HG02938 (cell line): ENCODE data around the gene TRHDE.

Experiments
- ATAC-seq: cut with Tn5 transposase; IDR thresholded peaks from one replicate; pipeline ENCODE4 v1.9.1; 2021; ENCODE audit warnings: mild to moderate bottlenecking, moderate library complexity; ENCODE audit not compliant: unreplicated experiment

Gene TRHDE

GRCh38 chr12:72272091-72272661, at the start of gene TRHDE:
TSS of gene TRHDE (plus strand) at chr12:72272370. CDS start at chr12:72272644, 274 bp downstream.
- no peak for ATAC-seq

GRCh38 chr12:72226510-72226909, 45.7 kb upstream of the TRHDE start:
- no peak for ATAC-seq

- no peak for ATAC-seq
Measured at GRCh38 chr12:72228424-72228823, 43.7 kb upstream of the TRHDE start.

- no peak for ATAC-seq
Measured at GRCh38 chr12:72230589-72230988, 41.6 kb upstream of the TRHDE start.

GRCh38 chr12:72234886-72235285, 37.3 kb upstream of the TRHDE start:
- no peak for ATAC-seq

GRCh38 chr12:72236071-72236705, 36.0 kb upstream of the TRHDE start:
- ATAC-seq: no peak

GRCh38 chr12:72241552-72241951, 30.6 kb upstream of the TRHDE start:
- no peak for ATAC-seq

- ATAC-seq: no peak
Measured at GRCh38 chr12:72242946-72243345, 29.2 kb upstream of the TRHDE start.

- ATAC-seq: no peak
Measured at GRCh38 chr12:72246370-72246769, 25.8 kb upstream of the TRHDE start.

- no peak for ATAC-seq
Measured at GRCh38 chr12:72250346-72250745, 21.8 kb upstream of the TRHDE start.

- no peak for ATAC-seq
Measured at GRCh38 chr12:72256725-72257124, 15.4 kb upstream of the TRHDE start.

- ATAC-seq: no peak
Measured at GRCh38 chr12:72261885-72262284, 10.3 kb upstream of the TRHDE start.

GRCh38 chr12:72264548-72265175, 7.5 kb upstream of the TRHDE start:
- ATAC-seq: no peak

GRCh38 chr12:72267974-72268373, 4.2 kb upstream of the TRHDE start:
- ATAC-seq: no peak

GRCh38 chr12:72268386-72268785, 3.8 kb upstream of the TRHDE start:
- no peak for ATAC-seq

- no peak for ATAC-seq
Measured at GRCh38 chr12:72269491-72269890, 2.7 kb upstream of the TRHDE start.

GRCh38 chr12:72270246-72270645, 1.9 kb upstream of the TRHDE start:
- no peak for ATAC-seq

GRCh38 chr12:72270961-72271360, 1.2 kb upstream of the TRHDE start:
- ATAC-seq: no peak

- no peak for ATAC-seq
Measured at GRCh38 chr12:72271451-72272090, 599 bp upstream of the TRHDE start.

GRCh38 chr12:72272731-72273498, 745 bp downstream of the TRHDE start:
- ATAC-seq: no peak

- no peak for ATAC-seq
Measured at GRCh38 chr12:72273499-72273837, 1.3 kb downstream of the TRHDE start.
